H1 (cell line): ENCODE data around the gene CACNA2D3. TPM values are rescaled to one million over a fixed set of nuclear protein-coding genes. Genes with fewer than 3 reads are reported as not detected.

Experiments
- CTCF ChIA-PET: fragments of 300-600 bp; sonication (Branson Sonifier 250); formaldehyde crosslinking; loops from one replicate; lab custom pipeline; 2021; ENCODE audit not compliant: partially characterized antibody; lab: Charles Lee
- POLR2A ChIA-PET: fragments of 300-600 bp; sonication (Branson Sonifier 250); formaldehyde crosslinking; loops from one replicate; lab custom pipeline; 2021; ENCODE audit warnings: inconsistent platforms; ENCODE audit not compliant: partially characterized antibody; lab: Charles Lee
- DNase-seq, 2 experiments: peaks; one replicate each; pipeline versions ENCODE4 v3.0.0 to v3.0.0-alpha.2; 2010 to 2022; ENCODE audit warnings: low spot score in 2 of 2, low read depth in 1 of 2, mixed read lengths in 1 of 2
- FAIRE-seq: peaks from 2 replicates; lab custom pipeline; 2011; peaks lifted over from hg19 to GRCh38; lab: Jason Lieb, UNC
- H2AFZ ChIP-seq: 2 replicates; pipeline ENCODE4 v1.8.1; 2012; ENCODE audit warnings: low read length, inconsistent platforms
- H2AK5ac ChIP-seq: 2 replicates; pipeline ENCODE4 v1.6.1; 2013; ENCODE audit warnings: low read depth, low read length
- H2BK120ac ChIP-seq: replicated peaks from 2 replicates; pipeline ENCODE3; 2013; ENCODE audit warnings: low read depth, low read length, inconsistent platforms
- H2BK12ac ChIP-seq: 2 replicates; pipeline ENCODE4 v1.6.1; 2013; ENCODE audit warnings: low read depth, low read length
- H2BK15ac ChIP-seq: 2 replicates; pipeline ENCODE4 v1.6.1; 2013; ENCODE audit warnings: low read length
- H2BK20ac ChIP-seq: 2 replicates; pipeline ENCODE4 v1.6.1; 2013; ENCODE audit warnings: low read length
- H2BK5ac ChIP-seq: 2 replicates; pipeline ENCODE4 v1.6.1; 2013; ENCODE audit warnings: low read depth, low read length
- H3K14ac ChIP-seq: 2 replicates; pipeline ENCODE4 v1.6.1; 2013; ENCODE audit warnings: inconsistent platforms; ENCODE audit not compliant: insufficient read length
- H3K18ac ChIP-seq: 2 replicates; pipeline ENCODE4 v1.6.1; 2013; ENCODE audit warnings: low read length; ENCODE audit errors: extremely low read depth
- H3K23ac ChIP-seq: 2 replicates; pipeline ENCODE4 v1.6.1; 2013; ENCODE audit warnings: inconsistent platforms; ENCODE audit not compliant: insufficient read length
- H3K23me2 ChIP-seq: 2 replicates; pipeline ENCODE4 v1.6.1; 2013; ENCODE audit warnings: low read depth, low read length
- H3K27ac ChIP-seq: 2 replicates; pipeline ENCODE4 v1.6.1; 2011; ENCODE audit warnings: low read depth, low read length, inconsistent platforms
- H3K27me3 ChIP-seq, 4 experiments: replicated peaks in 1 of 4; 1 replicate in 1 of 4; 2 replicates in 3 of 4; pipeline versions ENCODE4 v1.6.1 to v1.8.1; 2011 to 2013; ENCODE audit warnings: low read length in 3 of 4, mild to moderate bottlenecking in 3 of 4, inconsistent platforms in 2 of 4, mixed read lengths in 2 of 4, moderate library complexity in 1 of 4; ENCODE audit not compliant: control insufficient read depth in 3 of 4, insufficient read depth in 3 of 4; ENCODE audit errors: extremely low read depth in 1 of 4
- H3K36me3 ChIP-seq, 4 experiments: 2 replicates each; pipeline versions ENCODE4 v1.6.1 to v1.8.1; 2011 to 2013; ENCODE audit warnings: mild to moderate bottlenecking in 4 of 4, low read length in 3 of 4, moderate library complexity in 2 of 4, control low read depth in 1 of 4, inconsistent platforms in 1 of 4; ENCODE audit not compliant: insufficient read depth in 4 of 4, control insufficient read depth in 2 of 4
- H3K4ac ChIP-seq: replicated peaks from 2 replicates; pipeline ENCODE3; 2013; ENCODE audit warnings: low read length, low read depth, mixed read lengths, inconsistent platforms; ENCODE audit not compliant: insufficient read length
- H3K4me1 ChIP-seq, 4 experiments: replicated peaks in 1 of 4; 1 replicate in 1 of 4; 2 replicates in 3 of 4; pipeline versions ENCODE4 v1.6.1 to v1.8.1; 2011 to 2013; ENCODE audit warnings: low read length in 3 of 4, inconsistent platforms in 2 of 4, mixed read lengths in 1 of 4; ENCODE audit not compliant: insufficient read depth in 4 of 4, control insufficient read depth in 3 of 4
- H3K4me2 ChIP-seq, 2 experiments: 2 replicates each; pipeline versions ENCODE4 v1.6.1 to v1.8.1; 2011 to 2013; ENCODE audit warnings: low read depth in 2 of 2, low read length in 2 of 2, control low read depth in 1 of 2, inconsistent platforms in 1 of 2, mild to moderate bottlenecking in 1 of 2; ENCODE audit not compliant: insufficient read depth in 1 of 2
- H3K4me3 ChIP-seq, 4 experiments: fragments of 200-600, 300-600 bp in 1 of 4; sonication (generic), shearing (Covaris generic), sonication (Bioruptor Twin) in 1 of 4; 2 replicates each; pipeline versions ENCODE4 v1.5.1 to v1.8.1; 2011 to 2016; ENCODE audit warnings: low read length in 4 of 4, low read depth in 3 of 4, control low read depth in 2 of 4, inconsistent platforms in 2 of 4, mild to moderate bottlenecking in 2 of 4, mixed read lengths in 1 of 4, moderate library complexity in 1 of 4; ENCODE audit not compliant: insufficient read depth in 2 of 4; ENCODE audit errors: extremely low read depth in 1 of 4
- H3K56ac ChIP-seq: replicated peaks from 2 replicates; pipeline ENCODE3; 2013; ENCODE audit warnings: low read depth, mild to moderate bottlenecking, mixed read lengths, low read length, inconsistent platforms; ENCODE audit not compliant: insufficient read length
- H3K79me1 ChIP-seq: 2 replicates; pipeline ENCODE4 v1.6.1; 2013; ENCODE audit warnings: low read depth, low read length, control low read depth
- H3K79me2 ChIP-seq, 2 experiments: 2 replicates each; pipeline versions ENCODE4 v1.6.1 to v1.8.1; 2012 to 2013; ENCODE audit warnings: low read length in 2 of 2, mild to moderate bottlenecking in 2 of 2, inconsistent platforms in 1 of 2; ENCODE audit not compliant: insufficient read depth in 2 of 2, control insufficient read depth in 1 of 2
- H3K9ac ChIP-seq, 4 experiments: replicated peaks in 1 of 4; 1 replicate in 1 of 4; 2 replicates in 3 of 4; pipeline versions ENCODE4 v1.6.1 to v1.8.1; 2011 to 2013; ENCODE audit warnings: low read depth in 3 of 4, low read length in 3 of 4, control low read depth in 2 of 4, mild to moderate bottlenecking in 2 of 4, moderate library complexity in 2 of 4, inconsistent platforms in 1 of 4; ENCODE audit errors: extremely low read depth in 1 of 4
- H3K9me3 ChIP-seq, 2 experiments: 2 replicates each; pipeline versions ENCODE4 v1.6.1 to v1.8.1; 2012 to 2013; ENCODE audit warnings: mild to moderate bottlenecking in 2 of 2, moderate library complexity in 2 of 2, control low read depth in 1 of 2, inconsistent platforms in 1 of 2, low read depth in 1 of 2, low read length in 1 of 2, mixed read lengths in 1 of 2; ENCODE audit not compliant: insufficient read depth in 2 of 2
- H4K20me1 ChIP-seq, 2 experiments: replicated peaks in 1 of 2; 2 replicates each; pipeline versions ENCODE3 to v1.8.1; 2011 to 2013; ENCODE audit warnings: inconsistent platforms in 2 of 2, low read length in 2 of 2, mild to moderate bottlenecking in 1 of 2; ENCODE audit not compliant: insufficient read depth in 2 of 2, control insufficient read depth in 1 of 2
- H4K5ac ChIP-seq: 2 replicates; pipeline ENCODE4 v1.6.1; 2013; ENCODE audit warnings: low read length, low read depth, mixed read lengths, inconsistent platforms; ENCODE audit not compliant: insufficient read length
- H4K8ac ChIP-seq: 2 replicates; pipeline ENCODE4 v1.8.0; 2013; ENCODE audit warnings: mild to moderate bottlenecking, moderate library complexity, low read length, inconsistent platforms; ENCODE audit not compliant: insufficient read depth; ENCODE audit errors: extremely low read depth
- H4K91ac ChIP-seq: replicated peaks from 2 replicates; pipeline ENCODE3; 2013; ENCODE audit warnings: low read length, mixed read lengths, inconsistent platforms; ENCODE audit not compliant: insufficient read length
- ATF2 ChIP-seq: IDR thresholded peaks from 2 replicates; pipeline ENCODE4 v1.6.1; 2012; ENCODE audit warnings: low read length, inconsistent platforms
- BRCA1 ChIP-seq: IDR thresholded peaks from 2 replicates; pipeline ENCODE4 v1.6.1; 2012; ENCODE audit warnings: low read depth, low read length, improper control_type of control experiment
- CTBP2 ChIP-seq: IDR thresholded peaks from 2 replicates; pipeline ENCODE4 v1.7.0; 2011; ENCODE audit warnings: borderline replicate concordance, mild to moderate bottlenecking, moderate library complexity, mixed read lengths, low read length; ENCODE audit not compliant: insufficient read depth, insufficient read length
- CTCF ChIP-seq, 3 experiments: IDR thresholded peaks; 1 replicate in 2 of 3; 2 replicates in 1 of 3; pipeline versions ENCODE4 v1.5.1 to v1.6.1; 2011; ENCODE audit warnings: low read length in 3 of 3, mild to moderate bottlenecking in 3 of 3, inconsistent platforms in 2 of 3, low read depth in 1 of 3, moderate library complexity in 1 of 3; ENCODE audit not compliant: insufficient read depth in 1 of 3; ENCODE audit errors: control extremely low read depth in 1 of 3
- EZH2 ChIP-seq: fragments of 200-600 bp; sonication (generic); IDR thresholded peaks from 2 replicates; pipeline ENCODE4 v1.7.1; 2012; ENCODE audit warnings: low read depth, mild to moderate bottlenecking, moderate library complexity, low read length, inconsistent platforms; ENCODE audit not compliant: severe bottlenecking
- JUN ChIP-seq: IDR thresholded peaks from 2 replicates; pipeline ENCODE4 v1.6.1; 2011; ENCODE audit warnings: low read depth, mild to moderate bottlenecking, improper control_type of control experiment, low read length
- POU5F1 ChIP-seq: IDR thresholded peaks from 2 replicates; pipeline ENCODE4 v1.6.1; 2011; ENCODE audit warnings: low read depth, mild to moderate bottlenecking, low read length, moderate library complexity
- SIX5 ChIP-seq: IDR thresholded peaks from 2 replicates; pipeline ENCODE4 v1.6.1; 2011; ENCODE audit warnings: mild to moderate bottlenecking, low read depth, low read length
- WGBS, 2 experiments: shearing (Covaris generic) in 1 of 2; methylation state at CpG; one replicate each; pipeline versions ENCODE4 v1.1.6 to v1.1.7; 2013 to 2015; ENCODE audit warnings: low lambda C conversion rate in 2 of 2, mixed read lengths in 2 of 2, inconsistent platforms in 1 of 2, low coverage in 1 of 2, missing lambda C conversion rate in 1 of 2; ENCODE audit not compliant: insufficient replicate concordance in 2 of 2, insufficient coverage in 1 of 2, insufficient read length in 1 of 2; ENCODE audit errors: extremely low coverage in 1 of 2, missing lambda C conversion rate in 1 of 2; 5-methylcytosine and 5-hydroxymethylcytosine counted together
- polyA plus RNA-seq, 7 experiments: library from polyadenylated mRNA; depleted of rRNA in 3 of 7; stranded (reverse) in 5 of 7; unstranded in 2 of 7; fragments of >200 nt in 5 of 7; fragments of 200-250 nt in 2 of 7; gene quantifications; 1 replicate in 5 of 7; 2 replicates in 1 of 7; 4 replicates in 1 of 7; pipeline versions ENCODE4 v1.2.1 to v1.2.3, GENCODE V29; 2011 to 2013; ENCODE audit warnings: missing spikeins in 2 of 7, mixed read lengths in 2 of 7
- total RNA-seq: library from RNA; stranded (reverse); fragmentation: NEBNext Ultra II Directional; extraction: Animal tissue kit (Norgen Biotek cat#: 25700); gene quantifications from 2 replicates; pipeline ENCODE4 v1.2.1, GENCODE V29; 2021
- TF ChIP-seq, protein P1 (sequence below): IDR thresholded peaks from 2 replicates; pipeline ENCODE4 v1.6.1; 2012; ENCODE audit warnings: inconsistent platforms

CACNA2D3 gene
- total and polyA plus RNA-seq, 2 of the 8 experiments (the other 6 are each of a cell fraction or from before 2014, with no cell fraction given): 1.5 to 1.8 TPM

- no peak overlapping the region for H3K23ac ChIP-seq
- no peaks in the 10 kb centered on the region for H3K36me3 ChIP-seq
- no peak overlapping the region for H4K5ac ChIP-seq
- no peaks in the 10 kb centered on the region for H4K20me1 ChIP-seq
- no peaks in the 10 kb centered on the region for H3K27me3 ChIP-seq
- H4K91ac ChIP-seq: no peak overlapping the region
- no peak overlapping the region for H2AK5ac ChIP-seq
- H2BK5ac ChIP-seq: no peak overlapping the region
- no peak overlapping the region for H2AFZ ChIP-seq
- POLR2A ChIA-PET: no interaction called here
- no peak overlapping the region for H3K18ac ChIP-seq
- H3K4me2 ChIP-seq: no peak overlapping the region
- H3K23me2 ChIP-seq: no peaks in the 10 kb centered on the region
- H3K4ac ChIP-seq: no peak overlapping the region
- FAIRE-seq (no peak), DNase-seq (no peak)
- H2BK12ac ChIP-seq: no peak overlapping the region
- H3K79me2 ChIP-seq: no peaks in the 10 kb centered on the region
- CTCF ChIA-PET: interaction anchor here (0.6 to 2.0 kb wide), 5 partner anchors 9 to 510 kb away, joined by 3 to 6 read pairs (median 4); no protein-coding TSS in a partner anchor
- H4K8ac ChIP-seq: no peak overlapping the region
- H3K4me3 ChIP-seq: no peak overlapping the region
- no peaks in the 10 kb centered on the region for H3K79me1 ChIP-seq
- no peak overlapping the region for H3K9ac ChIP-seq
- H3K4me1 ChIP-seq: peaks cover 0 to 3% (median 0%) of the 10 kb centered on the region in 4 experiments; a peak in 4 of 7 replicates
- TF ChIP-seq JUN (no peak), CTCF (IDR thresholded peaks at IDR 0.05; ENCODE audit: control extremely low read depth in 1 of 3, insufficient read depth in 1 of 3, low read depth in 1 of 3, low read length in 3 of 3) (no peak), CTBP2 (no peak), POU5F1 (no peak), ATF2 (no peak), SIX5 (no peak), EZH2 (no peak), BRCA1 (no peak)
- TF ChIP-seq, protein P1, sequence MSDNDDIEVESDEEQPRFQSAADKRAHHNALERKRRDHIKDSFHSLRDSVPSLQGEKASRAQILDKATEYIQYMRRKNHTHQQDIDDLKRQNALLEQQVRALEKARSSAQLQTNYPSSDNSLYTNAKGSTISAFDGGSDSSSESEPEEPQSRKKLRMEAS: no peak
- no peak overlapping the region for H2BK15ac ChIP-seq
- no peak overlapping the region for H2BK120ac ChIP-seq
- no peak overlapping the region for H3K14ac ChIP-seq
- H2BK20ac ChIP-seq: no peak overlapping the region
- no peak overlapping the region for H3K27ac ChIP-seq
- 84% methylated on average over 7 of the region's 7 CpGs; no CpG with 5 or more reads in 1 of the 2 experiments for WGBS, 2 experiments
- H3K56ac ChIP-seq: no peak overlapping the region
- H3K9me3 ChIP-seq: no peaks in the 10 kb centered on the region
These were observed 755.8 kb downstream of the CACNA2D3 start for GRCh38 chr3:54878145-54878544.
